Measurements from ENCODE around the gene RBCK1. TPM values are rescaled to one million over a fixed set of nuclear protein-coding genes. Genes with fewer than 3 reads are reported as not detected.
A peak's percentile ranks its signal among the peaks of the same experiment; 100 is the strongest.

The RBCK1 gene
- total and polyA plus RNA-seq, 9 of the 15 experiments (the other 6 are each of a cell fraction or from before 2014, with no cell fraction given): 5.9 to 59.3 (median 26.5) TPM

DNA sequence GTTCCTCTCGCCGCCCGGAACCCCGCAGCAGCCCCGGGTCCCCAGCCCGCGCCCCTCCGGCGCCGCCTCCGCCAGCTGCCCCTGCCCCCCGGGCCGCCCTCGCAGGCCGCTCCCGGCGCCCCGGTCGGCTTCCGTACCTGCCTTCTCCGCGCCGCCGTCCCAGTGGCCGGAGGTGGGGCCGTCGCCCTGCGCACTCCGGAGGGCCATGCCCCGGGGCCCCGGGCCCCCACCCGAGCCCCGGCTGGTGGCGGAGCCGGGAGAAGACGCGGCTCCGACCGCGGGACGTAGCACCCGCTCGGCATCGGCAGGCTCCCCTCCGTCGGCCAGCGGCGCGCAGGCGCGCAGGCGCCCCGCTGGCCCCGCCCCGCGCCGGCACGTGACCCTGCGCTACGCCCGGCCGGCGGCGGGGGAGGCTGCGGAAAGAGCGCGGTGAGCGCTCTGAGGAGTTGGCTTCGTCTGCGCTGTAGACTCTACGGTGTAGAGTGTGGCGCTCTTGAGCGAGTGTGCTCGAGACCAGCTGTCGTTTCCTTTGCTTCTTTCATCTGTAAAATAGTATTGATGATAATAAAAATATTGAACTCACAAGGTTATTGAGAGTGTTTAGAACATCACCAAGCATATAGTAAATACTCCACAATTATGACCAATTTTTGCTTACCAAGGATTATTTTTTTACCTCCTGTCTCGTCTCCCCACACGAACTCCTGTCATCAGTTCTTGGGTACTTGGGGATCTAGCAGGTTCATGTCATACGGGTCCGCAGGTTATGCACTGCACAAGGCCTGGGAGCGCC is 54.3 kb downstream of the RBCK1 start, which contains the start of gene TBC1D20 (continued):
- TF ChIP-seq ZEB2 (IDR thresholded peaks at IDR 0.05) (no peak), HDAC3 (IDR thresholded peaks at IDR 0.05; ENCODE audit: borderline replicate concordance, partially characterized antibody) (peak; percentile 92), ZC3H11A (IDR thresholded peaks at IDR 0.05; ENCODE audit: low read depth, low read length) (no peak), SETDB1 (IDR thresholded peaks at IDR 0.05; ENCODE audit: low read length) (no peak), RNF2 (IDR thresholded peaks at IDR 0.05) (no peak), ZNF561 (CRISPR knock-in tag; conservative IDR thresholded peaks at IDR 0.05) (no peak), ZBTB1 (CRISPR knock-in tag; IDR thresholded peaks at IDR 0.05; ENCODE audit: borderline replicate concordance, low read depth) (no peak), RBM14 (IDR thresholded peaks at IDR 0.05; ENCODE audit: borderline replicate concordance, insufficient read depth, low read depth, low read length) (no peak), SRSF7 (optimal IDR thresholded peaks at IDR 0.05; ENCODE audit: low read depth, low read length) (no peak), CBX3 (IDR thresholded peaks at IDR 0.05; ENCODE audit: borderline replicate concordance in 1 of 2, low read length in 2 of 2) (no peak), RBM22 (IDR thresholded peaks at IDR 0.05; ENCODE audit: low read depth, low read length, poor library complexity, severe bottlenecking) (no peak), PCBP2 (IDR thresholded peaks at IDR 0.05; ENCODE audit: low read depth, low read length, poor library complexity, severe bottlenecking) (no peak), CBX1 (IDR thresholded peaks at IDR 0.05; ENCODE audit: low read depth) (no peak), ZNF57 (CRISPR knock-in tag; IDR thresholded peaks at IDR 0.05) (no peak), L3MBTL2 (IDR thresholded peaks at IDR 0.05) (peak; percentile 89), RB1 (IDR thresholded peaks at IDR 0.05; ENCODE audit: low read depth) (peak; percentile 74), SRSF1 (IDR thresholded peaks at IDR 0.05; ENCODE audit: low read depth, low read length) (no peak), MAFF (IDR thresholded peaks at IDR 0.05; ENCODE audit: low read length) (peak; percentile 50; the same call in 1 of the 2 replicates), EGR1 (conservative IDR thresholded peaks at IDR 0.05) (peak; percentile 21; the same call in 1 of the 2 replicates), ELF2 (CRISPR knock-in tag; IDR thresholded peaks at IDR 0.05) (no peak)
- TF ChIP-seq, protein P1, sequence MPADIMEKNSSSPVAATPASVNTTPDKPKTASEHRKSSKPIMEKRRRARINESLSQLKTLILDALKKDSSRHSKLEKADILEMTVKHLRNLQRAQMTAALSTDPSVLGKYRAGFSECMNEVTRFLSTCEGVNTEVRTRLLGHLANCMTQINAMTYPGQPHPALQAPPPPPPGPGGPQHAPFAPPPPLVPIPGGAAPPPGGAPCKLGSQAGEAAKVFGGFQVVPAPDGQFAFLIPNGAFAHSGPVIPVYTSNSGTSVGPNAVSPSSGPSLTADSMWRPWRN (IDR thresholded peaks at IDR 0.05; ENCODE audit: low read depth): no peak
- TF ChIP-seq, protein P2, sequence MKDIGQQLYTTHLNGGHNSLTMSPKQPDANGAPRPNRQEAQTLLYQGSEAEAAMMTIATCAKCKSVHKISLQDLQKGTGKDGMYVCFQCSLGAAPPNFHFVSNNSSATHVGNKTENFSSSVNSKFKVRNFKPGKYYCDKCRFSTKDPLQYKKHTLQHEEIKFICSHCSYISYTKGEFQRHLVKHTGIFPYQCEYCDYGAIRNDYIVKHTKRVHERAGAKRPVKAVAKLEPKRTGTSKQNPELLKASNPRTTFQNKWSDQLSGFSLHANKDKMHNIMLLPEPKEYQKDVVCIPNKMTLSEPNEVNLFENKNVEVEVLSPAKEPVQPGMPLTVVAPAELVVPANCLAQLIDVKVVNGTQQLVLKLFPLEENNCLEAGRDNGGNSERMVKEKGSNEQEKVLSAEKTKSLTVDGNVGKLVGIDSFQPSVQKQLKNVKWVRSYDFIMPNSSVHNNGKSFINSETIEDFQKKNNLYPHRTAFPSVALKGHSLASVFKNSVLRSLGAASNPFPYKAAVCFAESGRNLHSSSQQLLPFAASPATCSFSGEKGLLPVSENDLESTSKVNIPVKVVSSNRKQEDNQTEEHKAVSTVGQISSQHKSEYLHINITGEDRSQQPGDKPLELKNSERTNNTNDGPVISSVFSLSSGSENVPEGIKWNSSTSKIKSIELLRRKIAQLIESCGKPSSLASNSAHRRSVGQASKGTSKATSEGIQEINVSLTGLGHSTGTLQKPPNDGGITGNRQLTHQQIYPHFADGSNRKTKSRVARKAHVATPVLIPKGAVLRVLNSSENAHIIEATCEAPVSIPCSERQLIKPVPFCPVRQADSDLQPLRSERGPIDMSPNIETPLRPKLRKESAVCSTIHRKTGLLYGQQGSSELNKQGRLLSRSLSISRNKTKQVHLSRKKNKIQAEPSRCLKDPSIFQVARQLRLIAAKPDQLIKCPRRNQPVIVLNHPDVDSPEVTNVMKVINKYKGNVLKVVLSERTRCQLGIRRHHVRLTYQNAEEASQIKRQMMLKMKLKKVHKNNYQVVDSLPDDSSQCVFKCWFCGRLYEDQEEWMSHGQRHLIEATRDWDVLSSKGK (CRISPR knock-in tag; IDR thresholded peaks at IDR 0.05): no peak
- TF ChIP-seq, protein P3, sequence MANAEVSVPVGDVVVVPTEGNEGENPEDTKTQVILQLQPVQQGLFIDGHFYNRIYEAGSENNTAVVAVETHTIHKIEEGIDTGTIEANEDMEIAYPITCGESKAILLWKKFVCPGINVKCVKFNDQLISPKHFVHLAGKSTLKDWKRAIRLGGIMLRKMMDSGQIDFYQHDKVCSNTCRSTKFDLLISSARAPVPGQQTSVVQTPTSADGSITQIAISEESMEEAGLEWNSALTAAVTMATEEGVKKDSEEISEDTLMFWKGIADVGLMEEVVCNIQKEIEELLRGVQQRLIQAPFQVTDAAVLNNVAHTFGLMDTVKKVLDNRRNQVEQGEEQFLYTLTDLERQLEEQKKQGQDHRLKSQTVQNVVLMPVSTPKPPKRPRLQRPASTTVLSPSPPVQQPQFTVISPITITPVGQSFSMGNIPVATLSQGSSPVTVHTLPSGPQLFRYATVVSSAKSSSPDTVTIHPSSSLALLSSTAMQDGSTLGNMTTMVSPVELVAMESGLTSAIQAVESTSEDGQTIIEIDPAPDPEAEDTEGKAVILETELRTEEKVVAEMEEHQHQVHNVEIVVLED (CRISPR knock-in tag; IDR thresholded peaks at IDR 0.05): peak; percentile 89
- TF ChIP-seq, protein P4, sequence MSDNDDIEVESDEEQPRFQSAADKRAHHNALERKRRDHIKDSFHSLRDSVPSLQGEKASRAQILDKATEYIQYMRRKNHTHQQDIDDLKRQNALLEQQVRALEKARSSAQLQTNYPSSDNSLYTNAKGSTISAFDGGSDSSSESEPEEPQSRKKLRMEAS (CRISPR knock-in tag; IDR thresholded peaks at IDR 0.05): peak; percentile 26; the same call in 1 of the 2 replicates
